Right lung (tissue), 5 donors: ENCODE measurements around the gene SIN3B. TPM values are rescaled to one million over a fixed set of nuclear protein-coding genes. Genes with fewer than 3 reads are reported as not detected.

ENCODE experiments used
- DNase-seq, 2 donors: peaks; one replicate each; pipeline ENCODE4 v3.0.0-alpha.2; 2013
- polyA plus RNA-seq, 5 donors: library from polyadenylated mRNA; unstranded; fragments of 120-200 nt; gene quantifications; one replicate each; pipeline versions ENCODE4 v1.2.1 to v1.2.3, GENCODE V29; 2013; ENCODE audit warnings: inconsistent platforms in 1 of 5, low replicate concordance in 1 of 5; ENCODE audit not compliant: insufficient read length in 5 of 5, insufficient read depth in 1 of 5

The SIN3B gene
- polyA plus RNA-seq, 5 donors: 51.2 to 83.5 (median 72.8) TPM

- DNase-seq: no peak
These were observed 72.4 kb downstream of the SIN3B start for GRCh38 chr19:16901491-16902175.

- no peak for DNase-seq
These were observed 73.3 kb downstream of the SIN3B start for GRCh38 chr19:16902545-16902944.

GRCh38 chr19:16903347-16903746, 74.1 kb downstream of the SIN3B start:
- no peak for DNase-seq

- DNase-seq: no peak
These were observed 75.4 kb downstream of the SIN3B start for GRCh38 chr19:16904599-16904998.

GRCh38 chr19:16908759-16909158, 79.6 kb downstream of the SIN3B start:
- no peak for DNase-seq

- no peak for DNase-seq
These were observed 81.8 kb downstream of the SIN3B start for GRCh38 chr19:16911046-16911445.

- no peak for DNase-seq
These were observed 83.6 kb downstream of the SIN3B start for GRCh38 chr19:16912780-16913179.

- DNase-seq: no peak
These were observed 85.2 kb downstream of the SIN3B start for GRCh38 chr19:16914421-16914820.

GRCh38 chr19:16915135-16915534, 85.9 kb downstream of the SIN3B start:
- DNase-seq: no peak

- DNase-seq: no peak
These were observed 86.5 kb downstream of the SIN3B start for GRCh38 chr19:16915734-16916133.

GRCh38 chr19:16917401-16917800, 88.2 kb downstream of the SIN3B start:
- DNase-seq: no peak

- no peak for DNase-seq
These were observed 90.3 kb downstream of the SIN3B start for GRCh38 chr19:16919496-16919895.

GRCh38 chr19:16920816-16921529, 91.8 kb downstream of the SIN3B start:
- no peak for DNase-seq

- no peak for DNase-seq
These were observed 92.8 kb downstream of the SIN3B start for GRCh38 chr19:16921766-16922591.

- no peak for DNase-seq
These were observed 93.4 kb downstream of the SIN3B start for GRCh38 chr19:16922592-16922934.

GRCh38 chr19:16922949-16923348, 93.8 kb downstream of the SIN3B start:
- no peak for DNase-seq

GRCh38 chr19:16927883-16928282, 98.7 kb downstream of the SIN3B start:
- DNase-seq: no peak

- DNase-seq: no peak
These were observed 99.2 kb downstream of the SIN3B start for GRCh38 chr19:16928351-16928750.

GRCh38 chr19:16928916-16929315, 99.7 kb downstream of the SIN3B start:
- DNase-seq: no peak
